ENCODE data around the gene EARS2.
"Not testable (repeated sequence)": the region's sequence is repeated elsewhere in the genome, so short reads cannot be mapped to it uniquely, and the experiment has no call there.

The EARS2 gene

GRCh38 chr16:23566724-23567123 is 9.6 kb upstream of the EARS2 start:
- DNase-seq: no peak

- DNase-seq: no peak
These were observed 7.6 kb upstream of the EARS2 start for GRCh38 chr16:23564575-23565363.

GRCh38 chr16:23563186-23563585 is 6.0 kb upstream of the EARS2 start:
- no peak for DNase-seq

- no peak for DNase-seq
These were observed 5.4 kb upstream of the EARS2 start for GRCh38 chr16:23562505-23562904.

- DNase-seq: no peak
These were observed 4.4 kb upstream of the EARS2 start for GRCh38 chr16:23561586-23561985.

- DNase-seq: no peak
These were observed 891 bp upstream of the EARS2 start for GRCh38 chr16:23557779-23558702.

- DNase-seq: no peak
These were observed 2.6 kb downstream of the EARS2 start for GRCh38 chr16:23554536-23554935.

- DNase-seq: no peak
These were observed 5.0 kb downstream of the EARS2 start for GRCh38 chr16:23552161-23552560.

GRCh38 chr16:23549938-23550337 is 7.2 kb downstream of the EARS2 start:
- no peak for DNase-seq

GRCh38 chr16:23544436-23544835 is 12.7 kb downstream of the EARS2 start:
- no peak for DNase-seq

- DNase-seq: not testable (repeated sequence)
These were observed 16.4 kb downstream of the EARS2 start for GRCh38 chr16:23540817-23541178.

- no peak for DNase-seq
These were observed 16.9 kb downstream of the EARS2 start for GRCh38 chr16:23539984-23540816.

GRCh38 chr16:23538919-23539278 is 18.3 kb downstream of the EARS2 start:
- no peak for DNase-seq

GRCh38 chr16:23537390-23537789 is 19.8 kb downstream of the EARS2 start:
- DNase-seq: no peak

- DNase-seq: no peak
These were observed 21.2 kb downstream of the EARS2 start for GRCh38 chr16:23535901-23536300.

GRCh38 chr16:23534868-23535860 is 22.0 kb downstream of the EARS2 start:
- DNase-seq: no peak

GRCh38 chr16:23532448-23532847 is 24.7 kb downstream of the EARS2 start:
- DNase-seq: no peak

- DNase-seq: no peak
These were observed 27.1 kb downstream of the EARS2 start for GRCh38 chr16:23530062-23530461.

GRCh38 chr16:23528644-23529310 is 28.4 kb downstream of the EARS2 start:
- DNase-seq: no peak

- DNase-seq: no peak
These were observed 29.0 kb downstream of the EARS2 start for GRCh38 chr16:23527961-23528643.

- no peak for DNase-seq
These were observed 32.3 kb downstream of the EARS2 start for GRCh38 chr16:23524886-23525285.
